Measurements from ENCODE around the gene CCNT1. TPM values are rescaled to one million over a fixed set of nuclear protein-coding genes. Genes with fewer than 3 reads are reported as not detected.
"Not testable (repeated sequence)": the region's sequence is repeated elsewhere in the genome, so short reads cannot be mapped to it uniquely, and the experiment has no call there.

The CCNT1 gene
- total RNA-seq, 2 experiments from 2014 or later = 30.9 to 59.1 TPM

- Histone ChIP-seq H3K79me2 (ENCODE audit: insufficient read depth, low read depth, low read length) (no peaks in the 10 kb centered on the region), H2AFZ (ENCODE audit: low read length) (no peak overlapping the region), H3K9me3 (ENCODE audit: low read length) (no peaks in the 10 kb centered on the region), H3K36me3 (ENCODE audit: insufficient read depth, low read length) (no peaks in the 10 kb centered on the region), H4K20me1 (ENCODE audit: insufficient read depth, low read length) (no peaks in the 10 kb centered on the region), H3K4me2 (ENCODE audit: low read length) (no peak overlapping the region), H3K4me1 (ENCODE audit: insufficient read depth, low read length, poor library complexity, severe bottlenecking) (no peaks in the 10 kb centered on the region), H3K4me3 (ENCODE audit: low read depth, low read length, poor library complexity, severe bottlenecking) (no peak overlapping the region), H3K27ac (ENCODE audit: low read depth, low read length, poor library complexity, severe bottlenecking) (no peak overlapping the region), H3K9me2 (ENCODE audit: insufficient read depth, low read length) (no peaks in the 10 kb centered on the region)
- intact Hi-C loops (cut with micrococcal nuclease; ENCODE audit: unreplicated experiment) = no loop called here
- TF ChIP-seq CTCF (conservative IDR thresholded peaks at IDR 0.05; ENCODE audit: low read length) (no peak), EZH2phosphoT487 (IDR thresholded peaks at IDR 0.05; ENCODE audit: borderline replicate concordance, low read depth, low read length) (no peak)
- POLR2A ChIA-PET = interaction anchor here (0.6 to 1.4 kb wide), 3 partner anchors 12 to 190 kb away, joined by 3 to 7 read pairs (median 3); no protein-coding TSS in a partner anchor
- no peak for DNase-seq (ENCODE audit: low spot score)
- CTCF ChIA-PET (ENCODE audit: unreplicated experiment) = no interaction called here
- no TSS peak for BruUV-seq (replicated peaks)
Observed at GRCh38 chr12:48739618-48740269, 23.2 kb upstream of the CCNT1 start.

GRCh38 chr12:48736456-48736855 lies 19.9 kb upstream of the CCNT1 start:
- Histone ChIP-seq H3K27ac (ENCODE audit: low read depth, low read length, poor library complexity, severe bottlenecking) (no peak overlapping the region), H3K4me1 (ENCODE audit: insufficient read depth, low read length, poor library complexity, severe bottlenecking) (no peaks in the 10 kb centered on the region), H3K36me3 (ENCODE audit: insufficient read depth, low read length) (no peaks in the 10 kb centered on the region), H3K4me3 (ENCODE audit: low read depth, low read length, poor library complexity, severe bottlenecking) (no peak overlapping the region), H3K9me3 (ENCODE audit: low read length) (no peaks in the 10 kb centered on the region), H4K20me1 (ENCODE audit: insufficient read depth, low read length) (no peaks in the 10 kb centered on the region), H3K79me2 (ENCODE audit: insufficient read depth, low read depth, low read length) (no peaks in the 10 kb centered on the region), H2AFZ (ENCODE audit: low read length) (no peak overlapping the region), H3K4me2 (ENCODE audit: low read length) (no peak overlapping the region), H3K9me2 (ENCODE audit: insufficient read depth, low read length) (no peaks in the 10 kb centered on the region)
- DNase-seq (ENCODE audit: low spot score) = no peak
- BruUV-seq (replicated peaks) = no TSS peak
- ChIA-PET POLR2A (interaction anchor here (0.5 to 0.6 kb wide), 3 partner anchors 283 to 607 kb away, joined by 3 to 4 read pairs (median 4); no protein-coding TSS in a partner anchor), CTCF (ENCODE audit: unreplicated experiment) (no interaction called here)
- no peak for TF ChIP-seq EZH2phosphoT487 (IDR thresholded peaks at IDR 0.05; ENCODE audit: borderline replicate concordance, low read depth, low read length)
- TF ChIP-seq CTCF (conservative IDR thresholded peaks at IDR 0.05; ENCODE audit: low read length) = no peak
- intact Hi-C loops (cut with micrococcal nuclease; ENCODE audit: unreplicated experiment) = no loop called here

GRCh38 chr12:48728807-48729206 lies 12.3 kb upstream of the CCNT1 start:
- Histone ChIP-seq H2AFZ (ENCODE audit: low read length) (no peak overlapping the region), H3K9me2 (ENCODE audit: insufficient read depth, low read length) (no peaks in the 10 kb centered on the region), H3K4me1 (ENCODE audit: insufficient read depth, low read length, poor library complexity, severe bottlenecking) (no peaks in the 10 kb centered on the region), H3K27ac (ENCODE audit: low read depth, low read length, poor library complexity, severe bottlenecking) (no peak overlapping the region), H4K20me1 (ENCODE audit: insufficient read depth, low read length) (no peaks in the 10 kb centered on the region), H3K79me2 (ENCODE audit: insufficient read depth, low read depth, low read length) (no peaks in the 10 kb centered on the region), H3K36me3 (ENCODE audit: insufficient read depth, low read length) (no peaks in the 10 kb centered on the region), H3K4me2 (ENCODE audit: low read length) (no peak overlapping the region), H3K4me3 (ENCODE audit: low read depth, low read length, poor library complexity, severe bottlenecking) (no peak overlapping the region), H3K9me3 (ENCODE audit: low read length) (no peaks in the 10 kb centered on the region)
- intact Hi-C loops (cut with micrococcal nuclease; ENCODE audit: unreplicated experiment) = no loop called here
- no peak for DNase-seq (ENCODE audit: low spot score)
- CTCF ChIA-PET (ENCODE audit: unreplicated experiment) = no interaction called here
- BruUV-seq (replicated peaks) = no TSS peak
- POLR2A ChIA-PET = interaction anchor here (0.7 kb wide), 1 partner anchor 1728 kb away, joined by 3 read pairs; no protein-coding TSS in a partner anchor
- TF ChIP-seq CTCF (conservative IDR thresholded peaks at IDR 0.05; ENCODE audit: low read length) (no peak), EZH2phosphoT487 (IDR thresholded peaks at IDR 0.05; ENCODE audit: borderline replicate concordance, low read depth, low read length) (no peak)

- H3K27ac ChIP-seq (ENCODE audit: low read depth, low read length, poor library complexity, severe bottlenecking); DNase-seq (ENCODE audit: low spot score); H3K4me3 ChIP-seq (ENCODE audit: low read depth, low read length, poor library complexity, severe bottlenecking); H2AFZ ChIP-seq (ENCODE audit: low read length); H3K4me1 ChIP-seq (ENCODE audit: insufficient read depth, low read length, poor library complexity, severe bottlenecking); H3K36me3 ChIP-seq (ENCODE audit: insufficient read depth, low read length); H3K79me2 ChIP-seq (ENCODE audit: insufficient read depth, low read depth, low read length); CTCF ChIA-PET (ENCODE audit: unreplicated experiment); H3K9me2 ChIP-seq (ENCODE audit: insufficient read depth, low read length); H3K4me2 ChIP-seq (ENCODE audit: low read length); H4K20me1 ChIP-seq (ENCODE audit: insufficient read depth, low read length); BruUV-seq (replicated peaks); intact Hi-C loops (cut with micrococcal nuclease; ENCODE audit: unreplicated experiment): not testable (repeated sequence)
- POLR2A ChIA-PET = interaction anchor here (0.6 kb wide), 1 partner anchor 927 kb away, joined by 3 read pairs; no protein-coding TSS in a partner anchor
- H3K9me3 ChIP-seq (ENCODE audit: low read length) = peaks cover 16% of the 10 kb centered on the region; the same call in 1 of the 2 replicates
Observed at GRCh38 chr12:48720737-48721136, 4.2 kb upstream of the CCNT1 start.
